ENCODE data around the gene PCDHGA12.
"Not testable (repeated sequence)": the region's sequence is repeated elsewhere in the genome, so short reads cannot be mapped to it uniquely, and the experiment has no call there.

Gene PCDHGA12

DNA sequence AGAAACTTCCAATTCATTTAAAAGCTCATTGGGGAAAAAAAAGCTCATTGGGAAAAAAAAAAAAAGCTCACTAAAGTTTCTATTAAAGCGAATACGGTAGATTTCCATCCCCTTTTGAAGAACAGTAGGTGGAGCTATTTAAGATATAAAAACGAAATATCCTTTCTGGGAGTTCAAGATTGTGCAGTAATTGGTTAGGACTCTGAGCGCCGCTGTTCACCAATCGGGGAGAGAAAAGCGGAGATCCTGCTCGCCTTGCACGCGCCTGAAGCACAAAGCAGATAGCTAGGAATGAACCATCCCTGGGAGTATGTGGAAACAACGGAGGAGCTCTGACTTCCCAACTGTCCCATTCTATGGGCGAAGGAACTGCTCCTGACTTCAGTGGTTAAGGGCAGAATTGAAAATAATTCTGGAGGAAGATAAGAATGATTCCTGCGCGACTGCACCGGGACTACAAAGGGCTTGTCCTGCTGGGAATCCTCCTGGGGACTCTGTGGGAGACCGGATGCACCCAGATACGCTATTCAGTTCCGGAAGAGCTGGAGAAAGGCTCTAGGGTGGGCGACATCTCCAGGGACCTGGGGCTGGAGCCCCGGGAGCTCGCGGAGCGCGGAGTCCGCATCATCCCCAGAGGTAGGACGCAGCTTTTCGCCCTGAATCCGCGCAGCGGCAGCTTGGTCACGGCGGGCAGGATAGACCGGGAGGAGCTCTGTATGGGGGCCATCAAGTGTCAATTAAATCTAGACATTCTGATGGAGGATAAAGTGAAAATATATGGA lies at the start of gene PCDHGA12:
Gene PCDHGA12, plus strand, starts transcription at position 176 of the 782 bp plus-strand sequence. Its CDS starts 253 bp downstream, at position 429.
- H3K27ac ChIP-seq = no peak within 1 kb of the TSS
- TF ChIP-seq, protein P1, sequence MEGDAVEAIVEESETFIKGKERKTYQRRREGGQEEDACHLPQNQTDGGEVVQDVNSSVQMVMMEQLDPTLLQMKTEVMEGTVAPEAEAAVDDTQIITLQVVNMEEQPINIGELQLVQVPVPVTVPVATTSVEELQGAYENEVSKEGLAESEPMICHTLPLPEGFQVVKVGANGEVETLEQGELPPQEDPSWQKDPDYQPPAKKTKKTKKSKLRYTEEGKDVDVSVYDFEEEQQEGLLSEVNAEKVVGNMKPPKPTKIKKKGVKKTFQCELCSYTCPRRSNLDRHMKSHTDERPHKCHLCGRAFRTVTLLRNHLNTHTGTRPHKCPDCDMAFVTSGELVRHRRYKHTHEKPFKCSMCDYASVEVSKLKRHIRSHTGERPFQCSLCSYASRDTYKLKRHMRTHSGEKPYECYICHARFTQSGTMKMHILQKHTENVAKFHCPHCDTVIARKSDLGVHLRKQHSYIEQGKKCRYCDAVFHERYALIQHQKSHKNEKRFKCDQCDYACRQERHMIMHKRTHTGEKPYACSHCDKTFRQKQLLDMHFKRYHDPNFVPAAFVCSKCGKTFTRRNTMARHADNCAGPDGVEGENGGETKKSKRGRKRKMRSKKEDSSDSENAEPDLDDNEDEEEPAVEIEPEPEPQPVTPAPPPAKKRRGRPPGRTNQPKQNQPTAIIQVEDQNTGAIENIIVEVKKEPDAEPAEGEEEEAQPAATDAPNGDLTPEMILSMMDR (conservative IDR thresholded peaks at IDR 0.05) = no peak

DNA sequence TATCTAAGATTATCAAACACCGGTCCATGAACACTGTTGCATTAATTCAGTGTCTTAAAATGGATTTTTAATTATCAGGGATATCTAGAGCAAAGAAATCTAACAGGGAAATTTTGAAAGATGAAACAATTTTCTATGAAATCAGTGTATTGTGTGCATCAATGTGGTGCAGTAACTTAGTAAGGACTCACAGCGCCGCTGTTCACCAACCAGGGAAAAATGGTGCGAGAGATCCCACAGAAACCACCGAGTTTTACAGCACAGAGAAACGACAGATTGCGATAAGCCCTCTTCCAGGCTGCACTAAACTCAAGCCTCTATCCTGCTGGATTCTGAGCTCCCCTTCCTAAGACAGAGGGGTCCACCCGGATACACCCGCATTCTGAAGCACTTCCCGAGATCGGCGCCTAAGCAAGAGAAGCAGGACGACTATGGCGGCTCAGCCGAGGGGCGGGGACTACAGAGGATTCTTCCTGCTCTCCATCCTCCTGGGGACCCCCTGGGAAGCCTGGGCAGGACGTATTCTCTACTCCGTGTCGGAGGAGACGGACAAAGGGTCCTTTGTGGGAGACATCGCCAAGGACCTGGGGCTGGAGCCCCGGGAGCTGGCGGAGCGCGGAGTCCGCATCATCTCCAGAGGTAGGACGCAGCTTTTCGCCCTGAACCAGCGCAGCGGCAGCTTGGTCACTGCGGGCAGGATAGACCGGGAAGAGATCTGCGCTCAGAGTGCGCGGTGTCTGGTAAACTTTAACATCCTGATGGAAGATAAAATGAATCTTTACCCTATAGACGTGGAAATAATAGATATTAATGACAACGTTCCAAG lies 47.6 kb upstream of the PCDHGA12 start, which contains the start of gene PCDHGA7:
Gene PCDHGA7, plus strand, starts transcription at position 274 of the 826 bp plus-strand sequence. Its CDS starts 158 bp downstream, at position 432.
- H3K27ac ChIP-seq = no peak within 1 kb of the TSS
- TF ChIP-seq, protein P1 (conservative IDR thresholded peaks at IDR 0.05) = no peak

DNA sequence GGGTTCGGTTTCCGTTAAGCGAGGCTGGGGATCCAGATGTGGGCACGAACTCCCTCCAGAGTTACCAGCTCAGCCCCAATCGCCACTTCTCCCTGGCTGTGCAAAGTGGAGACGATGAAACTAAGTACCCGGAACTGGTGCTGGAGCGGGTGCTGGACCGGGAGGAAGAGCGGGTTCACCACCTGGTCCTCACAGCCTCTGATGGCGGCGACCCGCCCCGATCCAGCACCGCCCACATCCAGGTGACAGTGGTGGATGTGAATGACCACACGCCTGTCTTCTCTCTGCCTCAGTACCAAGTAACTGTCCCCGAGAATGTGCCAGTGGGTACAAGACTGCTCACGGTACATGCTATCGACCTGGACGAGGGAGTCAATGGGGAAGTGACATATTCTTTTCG lies 47.0 kb upstream of the PCDHGA12 start:
- H3K27ac ChIP-seq = no peak overlapping the region
- TF ChIP-seq, protein P1 (conservative IDR thresholded peaks at IDR 0.05) = no peak

DNA sequence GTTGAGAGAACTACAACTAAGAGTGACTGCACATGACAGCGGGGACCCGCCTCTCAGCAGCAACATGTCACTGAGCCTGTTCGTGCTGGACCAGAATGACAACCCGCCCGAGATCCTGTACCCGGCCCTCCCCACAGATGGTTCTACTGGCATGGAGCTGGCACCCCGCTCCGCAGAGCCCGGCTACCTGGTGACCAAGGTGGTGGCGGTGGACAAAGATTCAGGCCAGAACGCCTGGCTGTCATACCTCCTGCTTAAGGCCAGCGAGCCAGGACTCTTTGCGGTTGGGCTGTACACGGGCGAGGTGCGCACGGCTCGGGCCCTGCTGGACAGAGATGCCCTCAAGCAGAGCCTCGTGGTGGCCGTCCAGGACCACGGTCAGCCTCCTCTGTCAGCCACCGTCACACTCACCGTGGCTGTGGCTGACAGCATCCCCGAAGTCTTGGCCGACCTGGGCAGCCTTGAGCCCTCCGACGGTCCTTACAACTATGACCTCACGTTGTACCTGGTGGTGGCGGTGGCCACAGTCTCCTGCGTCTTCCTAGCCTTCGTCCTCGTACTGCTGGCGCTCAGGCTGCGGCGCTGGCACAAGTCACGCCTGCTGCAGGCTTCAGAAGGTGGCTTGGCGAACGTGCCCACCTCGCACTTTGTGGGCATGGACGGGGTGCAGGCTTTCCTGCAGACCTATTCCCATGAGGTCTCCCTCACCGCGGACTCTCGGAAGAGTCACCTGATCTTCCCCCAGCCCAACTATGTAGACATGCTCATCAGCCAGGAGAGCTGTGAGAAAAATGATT lies 45.6 kb upstream of the PCDHGA12 start:
- TF ChIP-seq, protein P1 (conservative IDR thresholded peaks at IDR 0.05) = no peak
- H3K27ac ChIP-seq = no peak overlapping the region

DNA sequence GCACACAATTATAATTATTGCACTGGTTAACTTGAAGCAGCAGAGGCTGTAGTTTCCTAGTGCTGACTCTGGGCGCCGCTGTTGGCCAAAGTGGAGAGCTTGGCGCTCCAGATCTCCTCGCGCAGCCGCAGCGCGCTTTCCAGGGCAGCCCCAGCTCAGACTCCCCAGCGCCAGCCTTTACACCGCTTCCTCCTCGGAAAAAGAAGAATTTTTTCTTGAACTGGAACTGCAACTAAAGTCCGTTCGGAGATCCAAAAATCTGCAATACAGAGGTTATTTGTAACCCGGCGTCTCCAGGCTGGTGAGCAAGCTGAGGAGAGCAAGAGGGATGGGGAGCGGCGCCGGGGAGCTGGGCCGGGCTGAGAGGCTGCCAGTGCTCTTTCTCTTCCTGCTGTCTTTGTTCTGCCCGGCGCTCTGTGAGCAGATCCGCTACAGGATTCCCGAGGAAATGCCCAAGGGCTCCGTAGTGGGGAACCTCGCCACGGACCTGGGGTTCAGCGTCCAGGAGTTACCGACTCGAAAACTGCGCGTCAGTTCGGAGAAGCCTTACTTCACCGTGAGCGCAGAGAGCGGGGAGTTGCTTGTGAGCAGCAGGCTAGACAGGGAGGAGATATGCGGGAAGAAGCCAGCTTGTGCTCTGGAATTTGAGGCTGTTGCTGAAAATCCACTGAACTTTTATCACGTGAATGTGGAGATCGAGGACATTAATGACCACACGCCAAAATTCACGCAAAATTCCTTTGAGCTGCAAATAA lies 42.6 kb upstream of the PCDHGA12 start, which contains the start of gene PCDHGB4:
Gene PCDHGB4, plus strand, starts transcription at position 142 of the 755 bp plus-strand sequence. Its CDS starts 187 bp downstream, at position 329.
- TF ChIP-seq, protein P1 (conservative IDR thresholded peaks at IDR 0.05) = peak; percentile 85
- not testable (repeated sequence) for H3K27ac ChIP-seq

DNA sequence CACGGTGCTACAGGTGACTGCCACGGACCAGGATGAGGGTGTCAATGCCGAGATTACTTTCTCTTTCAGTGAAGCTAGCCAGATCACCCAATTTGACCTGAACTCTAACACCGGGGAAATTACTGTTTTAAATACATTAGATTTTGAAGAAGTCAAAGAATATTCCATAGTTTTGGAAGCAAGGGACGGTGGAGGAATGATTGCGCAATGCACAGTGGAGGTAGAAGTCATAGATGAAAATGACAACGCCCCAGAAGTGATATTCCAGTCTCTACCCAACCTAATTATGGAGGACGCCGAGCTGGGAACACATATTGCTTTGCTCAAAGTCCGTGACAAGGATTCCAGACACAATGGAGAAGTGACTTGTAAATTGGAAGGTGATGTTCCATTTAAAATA lies 41.6 kb upstream of the PCDHGA12 start:
- no peak overlapping the region for H3K27ac ChIP-seq
- TF ChIP-seq, protein P1 (conservative IDR thresholded peaks at IDR 0.05) = no peak

All from VCaP (cell line).